Kidney epithelial cell (primary cell): ENCODE measurements around the gene FCAR. TPM values are rescaled to one million over a fixed set of nuclear protein-coding genes. Genes with fewer than 3 reads are reported as not detected.
"Not testable (repeated sequence)": the region's sequence is repeated elsewhere in the genome, so short reads cannot be mapped to it uniquely, and the experiment has no call there.

ENCODE experiments used
- DNase-seq: peaks from one replicate; pipeline ENCODE4 v3.0.0-alpha.2; 2010; ENCODE audit warnings: low read depth
- H3K27me3 ChIP-seq: 2 replicates; pipeline ENCODE4 v1.6.0; 2011; ENCODE audit warnings: low read length; ENCODE audit not compliant: control insufficient read depth, insufficient read depth
- H3K36me3 ChIP-seq: 2 replicates; pipeline ENCODE4 v1.5.1; 2011; ENCODE audit warnings: low read length; ENCODE audit not compliant: control insufficient read depth, insufficient read depth
- H3K4me3 ChIP-seq: 2 replicates; pipeline ENCODE4 v1.5.1; 2011; ENCODE audit warnings: low read depth, mild to moderate bottlenecking, control low read depth, low read length
- total RNA-seq: library from RNA; depleted of rRNA; stranded (reverse); fragments of >200 nt; gene quantifications from 2 replicates; pipeline ENCODE4 v1.2.3, GENCODE V29; 2015
- TF ChIP-seq, protein P1 (sequence below): IDR thresholded peaks from 2 replicates; pipeline ENCODE4 v1.5.1; 2011; ENCODE audit warnings: mild to moderate bottlenecking, moderate library complexity, low read length, control low read depth, inconsistent platforms; ENCODE audit not compliant: insufficient read depth, poor library complexity, severe bottlenecking

Gene FCAR
- total RNA-seq, 1 donor from 2014 or later: not detected

DNA sequence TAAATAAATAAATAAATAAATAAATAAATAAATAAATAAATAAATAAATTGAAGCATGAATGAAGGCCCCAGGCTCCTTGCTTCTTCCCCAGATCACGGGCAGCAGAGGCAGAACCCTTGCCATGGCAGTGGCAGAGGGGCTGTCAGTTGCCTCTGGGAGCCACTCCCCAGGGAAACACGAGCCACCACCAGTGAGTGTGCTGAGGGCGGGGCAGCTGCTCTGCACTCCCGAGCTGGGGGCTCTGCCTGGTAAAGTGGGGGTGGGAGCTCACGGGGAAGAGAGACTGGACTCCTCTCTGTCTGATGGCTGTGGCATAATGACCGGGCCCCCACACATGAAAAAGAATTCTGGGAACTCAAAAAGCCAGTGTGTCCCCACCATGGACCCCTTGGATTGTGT lies 7.8 kb downstream of the FCAR start:
- no peaks in the 10 kb centered on the region for H3K36me3 ChIP-seq
- H3K27me3 ChIP-seq: no peaks in the 10 kb centered on the region
- no peak for DNase-seq
- TF ChIP-seq, protein P1, sequence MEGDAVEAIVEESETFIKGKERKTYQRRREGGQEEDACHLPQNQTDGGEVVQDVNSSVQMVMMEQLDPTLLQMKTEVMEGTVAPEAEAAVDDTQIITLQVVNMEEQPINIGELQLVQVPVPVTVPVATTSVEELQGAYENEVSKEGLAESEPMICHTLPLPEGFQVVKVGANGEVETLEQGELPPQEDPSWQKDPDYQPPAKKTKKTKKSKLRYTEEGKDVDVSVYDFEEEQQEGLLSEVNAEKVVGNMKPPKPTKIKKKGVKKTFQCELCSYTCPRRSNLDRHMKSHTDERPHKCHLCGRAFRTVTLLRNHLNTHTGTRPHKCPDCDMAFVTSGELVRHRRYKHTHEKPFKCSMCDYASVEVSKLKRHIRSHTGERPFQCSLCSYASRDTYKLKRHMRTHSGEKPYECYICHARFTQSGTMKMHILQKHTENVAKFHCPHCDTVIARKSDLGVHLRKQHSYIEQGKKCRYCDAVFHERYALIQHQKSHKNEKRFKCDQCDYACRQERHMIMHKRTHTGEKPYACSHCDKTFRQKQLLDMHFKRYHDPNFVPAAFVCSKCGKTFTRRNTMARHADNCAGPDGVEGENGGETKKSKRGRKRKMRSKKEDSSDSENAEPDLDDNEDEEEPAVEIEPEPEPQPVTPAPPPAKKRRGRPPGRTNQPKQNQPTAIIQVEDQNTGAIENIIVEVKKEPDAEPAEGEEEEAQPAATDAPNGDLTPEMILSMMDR: no peak
- no peak overlapping the region for H3K4me3 ChIP-seq

DNA sequence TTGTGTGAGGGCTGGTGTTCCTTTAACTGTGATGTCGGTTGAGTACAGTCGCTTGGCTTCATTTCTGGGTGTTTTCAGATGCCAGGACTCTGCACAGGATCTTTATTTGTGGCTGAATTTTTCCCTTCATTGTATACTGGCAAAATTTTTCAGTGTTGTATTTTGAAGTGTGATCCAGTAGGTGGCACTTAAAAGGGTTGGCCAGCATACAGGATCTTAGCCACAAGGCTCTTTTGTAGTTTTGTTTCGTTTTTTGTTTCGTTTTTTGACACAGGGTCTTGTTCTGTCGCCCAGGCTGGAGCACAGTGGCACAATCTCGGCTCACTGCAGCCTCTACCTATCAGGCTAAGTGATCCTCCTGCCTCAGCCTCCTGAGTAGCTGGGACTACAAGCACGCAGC lies 8.7 kb downstream of the FCAR start:
- TF ChIP-seq, protein P1: no peak
- H3K27me3 ChIP-seq: no peaks in the 10 kb centered on the region
- no peak overlapping the region for H3K4me3 ChIP-seq
- no peaks in the 10 kb centered on the region for H3K36me3 ChIP-seq
- DNase-seq: no peak

DNA sequence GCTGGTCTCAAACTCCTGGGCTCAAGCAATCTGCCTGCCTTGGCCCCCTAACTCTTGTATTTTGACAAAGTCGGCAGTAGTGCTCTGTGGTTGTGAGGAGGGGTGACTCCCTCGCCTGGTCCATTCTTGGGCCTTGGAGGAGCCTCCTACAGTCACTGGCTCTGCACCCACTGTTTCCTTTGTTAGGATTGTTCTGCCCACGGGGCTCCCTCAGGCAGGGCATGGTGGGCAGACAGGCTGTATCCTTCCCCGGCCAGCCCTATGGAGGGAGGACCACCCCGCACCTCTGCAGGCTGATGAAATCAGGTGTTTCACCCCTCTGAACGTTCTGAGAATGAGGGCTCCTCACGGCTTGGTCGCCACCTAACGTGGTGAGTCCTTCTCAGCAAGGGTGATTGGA lies 9.2 kb downstream of the FCAR start:
- Histone ChIP-seq H3K27me3 (no peaks in the 10 kb centered on the region), H3K36me3 (no peaks in the 10 kb centered on the region), H3K4me3 (no peak overlapping the region)
- no peak for DNase-seq
- TF ChIP-seq, protein P1: no peak

DNA sequence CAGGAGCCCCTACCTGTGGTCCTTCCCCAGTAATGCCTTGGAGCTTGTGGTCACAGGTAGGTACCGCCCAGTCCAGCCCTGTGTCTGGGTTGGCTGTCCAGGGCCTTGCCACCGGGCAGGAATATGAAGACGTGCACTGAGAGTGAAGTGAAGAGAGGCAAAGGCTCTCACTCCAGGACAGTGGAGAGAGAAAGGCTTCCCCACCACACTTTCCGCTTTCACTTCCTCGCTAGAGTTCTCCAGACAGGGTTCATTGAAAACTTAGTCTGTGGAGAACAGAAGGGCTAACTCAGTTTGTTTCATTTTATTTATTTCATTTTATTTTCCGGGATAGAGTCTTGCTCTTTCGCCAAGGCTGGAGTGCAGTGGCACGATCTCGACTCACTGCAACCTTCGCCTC lies 14.2 kb downstream of the FCAR start:
- Histone ChIP-seq H3K27me3 (no peaks in the 10 kb centered on the region), H3K36me3 (no peaks in the 10 kb centered on the region), H3K4me3 (no peak overlapping the region)
- no peak for DNase-seq
- TF ChIP-seq, protein P1: no peak

DNA sequence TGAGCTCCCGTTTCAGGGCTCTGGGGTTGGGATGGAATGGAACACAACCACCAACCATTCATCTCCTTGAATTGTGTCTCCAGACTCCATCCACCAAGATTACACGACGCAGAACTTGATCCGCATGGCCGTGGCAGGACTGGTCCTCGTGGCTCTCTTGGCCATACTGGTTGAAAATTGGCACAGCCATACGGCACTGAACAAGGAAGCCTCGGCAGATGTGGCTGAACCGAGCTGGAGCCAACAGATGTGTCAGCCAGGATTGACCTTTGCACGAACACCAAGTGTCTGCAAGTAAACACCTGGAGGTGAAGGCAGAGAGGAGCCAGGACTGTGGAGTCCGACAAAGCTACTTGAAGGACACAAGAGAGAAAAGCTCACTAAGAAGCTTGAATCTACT lies 15.5 kb downstream of the FCAR start:
- Histone ChIP-seq H3K27me3 (no peaks in the 10 kb centered on the region), H3K4me3 (no peak overlapping the region), H3K36me3 (no peaks in the 10 kb centered on the region)
- TF ChIP-seq, protein P1: no peak
- DNase-seq: no peak

DNA sequence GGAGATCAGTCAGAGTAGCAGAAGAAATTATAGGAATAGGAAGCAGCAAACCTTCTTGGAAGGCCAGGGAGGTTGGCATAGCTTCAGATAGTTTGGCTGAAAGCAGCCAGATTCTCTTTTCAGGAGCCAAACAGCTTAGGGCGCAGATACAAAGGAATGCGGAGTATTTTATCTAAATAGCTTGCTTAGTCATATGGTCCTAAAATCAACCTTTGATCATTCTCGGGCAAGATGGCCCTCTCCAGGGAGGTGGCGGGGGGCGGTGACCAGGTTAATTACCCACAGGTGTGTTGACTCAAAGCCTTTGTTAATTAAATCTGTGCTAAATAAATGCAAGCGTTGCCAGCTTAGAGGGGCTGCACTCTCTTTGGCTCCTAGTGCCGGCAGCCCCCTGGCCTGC lies 19.4 kb downstream of the FCAR start:
- TF ChIP-seq, protein P1: no peak
- no peak overlapping the region for H3K4me3 ChIP-seq
- no peak for DNase-seq
- no peaks in the 10 kb centered on the region for H3K27me3 ChIP-seq
- no peaks in the 10 kb centered on the region for H3K36me3 ChIP-seq

DNA sequence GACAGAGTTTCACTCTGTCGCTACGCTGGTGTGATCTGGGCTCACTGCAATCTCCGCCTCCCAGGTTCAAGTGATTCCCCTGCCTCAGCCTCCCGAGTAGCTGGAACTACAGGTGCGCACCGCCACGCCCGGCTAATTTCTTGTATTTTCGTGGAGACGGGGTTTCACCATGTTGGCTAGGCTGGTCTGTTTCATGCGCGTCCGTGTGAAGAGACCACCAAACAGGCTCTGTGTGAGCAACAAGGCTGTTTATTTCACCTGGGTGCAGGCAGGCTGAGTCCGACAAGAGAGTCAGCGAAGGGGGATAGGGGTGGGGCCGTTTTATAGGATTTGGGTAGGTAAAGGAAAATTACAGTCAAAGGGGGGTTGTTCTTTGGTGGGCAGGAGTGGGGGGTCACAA lies 20.1 kb downstream of the FCAR start:
- not testable (repeated sequence) for DNase-seq, H3K27me3 ChIP-seq, H3K36me3 ChIP-seq

More for the DNA sequence above, 20.1 kb downstream of the FCAR start:
- not testable (repeated sequence) for H3K4me3 ChIP-seq
